ENCODE results near the gene NDST3. TPM values are rescaled to one million over a fixed set of nuclear protein-coding genes. Genes with fewer than 3 reads are reported as not detected.

NDST3 gene
- total RNA-seq, 1 experiment from 2014 or later: 0.70 TPM

DNA sequence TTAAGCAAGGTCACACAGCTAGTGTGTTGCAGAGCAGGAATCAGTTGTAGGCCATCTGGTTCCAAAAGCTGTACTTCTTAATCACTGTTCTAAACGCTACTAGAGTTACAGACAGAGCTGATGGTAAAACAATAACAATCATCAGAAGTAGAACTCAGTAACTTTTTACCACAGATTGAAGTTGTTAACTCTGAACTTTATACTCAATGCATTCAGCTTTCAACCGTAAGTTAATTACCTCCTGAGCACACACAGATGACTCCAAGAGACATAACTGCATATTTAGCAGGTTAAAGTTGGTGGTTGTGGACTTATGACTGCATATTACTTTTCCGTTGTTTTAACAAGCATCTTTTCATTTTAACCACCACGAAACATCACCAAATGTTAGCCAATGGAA lies 191.2 kb downstream of the NDST3 start:
- Mint-ChIP-seq H3K27ac (no peak overlapping the region), H3K9me3 (no peaks in the 10 kb centered on the region), H3K27me3 (ENCODE audit: low read depth) (no peaks in the 10 kb centered on the region), H3K4me1 (no peaks in the 10 kb centered on the region), H3K4me3 (no peak overlapping the region), H3K36me3 (ENCODE audit: insufficient read depth in 1 of 3, low read depth in 3 of 3) (no peaks in the 10 kb centered on the region)
- no peaks in the 10 kb centered on the region for H3K4me1 ChIP-seq (ENCODE audit: insufficient read depth, low read length)
- no peaks in the 10 kb centered on the region for H4K20me1 ChIP-seq (ENCODE audit: control insufficient read depth, insufficient read depth, insufficient read length)
- H4K5ac ChIP-seq (ENCODE audit: insufficient read length, low read depth, low read length): no peak overlapping the region
- no peak overlapping the region for H2BK15ac ChIP-seq (ENCODE audit: low read depth, low read length)
- H3K23me2 ChIP-seq (ENCODE audit: insufficient read length, low read depth, low read length, poor library complexity, severe bottlenecking): no peaks in the 10 kb centered on the region
- TF ChIP-seq, protein P1, sequence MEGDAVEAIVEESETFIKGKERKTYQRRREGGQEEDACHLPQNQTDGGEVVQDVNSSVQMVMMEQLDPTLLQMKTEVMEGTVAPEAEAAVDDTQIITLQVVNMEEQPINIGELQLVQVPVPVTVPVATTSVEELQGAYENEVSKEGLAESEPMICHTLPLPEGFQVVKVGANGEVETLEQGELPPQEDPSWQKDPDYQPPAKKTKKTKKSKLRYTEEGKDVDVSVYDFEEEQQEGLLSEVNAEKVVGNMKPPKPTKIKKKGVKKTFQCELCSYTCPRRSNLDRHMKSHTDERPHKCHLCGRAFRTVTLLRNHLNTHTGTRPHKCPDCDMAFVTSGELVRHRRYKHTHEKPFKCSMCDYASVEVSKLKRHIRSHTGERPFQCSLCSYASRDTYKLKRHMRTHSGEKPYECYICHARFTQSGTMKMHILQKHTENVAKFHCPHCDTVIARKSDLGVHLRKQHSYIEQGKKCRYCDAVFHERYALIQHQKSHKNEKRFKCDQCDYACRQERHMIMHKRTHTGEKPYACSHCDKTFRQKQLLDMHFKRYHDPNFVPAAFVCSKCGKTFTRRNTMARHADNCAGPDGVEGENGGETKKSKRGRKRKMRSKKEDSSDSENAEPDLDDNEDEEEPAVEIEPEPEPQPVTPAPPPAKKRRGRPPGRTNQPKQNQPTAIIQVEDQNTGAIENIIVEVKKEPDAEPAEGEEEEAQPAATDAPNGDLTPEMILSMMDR (conservative IDR thresholded peaks at IDR 0.05): no peak
- no peak overlapping the region for H3K4ac ChIP-seq (ENCODE audit: low read depth, low read length)
- H3K27ac ChIP-seq (ENCODE audit: insufficient read length, low read depth, low read length): no peak overlapping the region
- H4K91ac ChIP-seq (ENCODE audit: insufficient read length, low read depth, low read length): no peak overlapping the region
- H4K8ac ChIP-seq (replicated peaks; ENCODE audit: insufficient read length, low read depth, low read length): no peak overlapping the region
- no peaks in the 10 kb centered on the region for H3K79me1 ChIP-seq (ENCODE audit: insufficient read depth, low read depth, low read length, poor library complexity, severe bottlenecking)
- H2AK5ac ChIP-seq (ENCODE audit: insufficient read length, low read length): no peak overlapping the region
- no peak overlapping the region for H2AFZ ChIP-seq (ENCODE audit: low read length)
- no peak overlapping the region for H2BK20ac ChIP-seq (ENCODE audit: low read depth, low read length, poor library complexity, severe bottlenecking)
- no peak overlapping the region for H3K56ac ChIP-seq (ENCODE audit: insufficient read length, low read depth, low read length)
- no peak overlapping the region for H3K14ac ChIP-seq (ENCODE audit: insufficient read depth, low read length)
- H3K4me2 ChIP-seq (ENCODE audit: insufficient read depth, insufficient read length, low read length): no peak overlapping the region
- no peaks in the 10 kb centered on the region for H3K27me3 ChIP-seq (ENCODE audit: insufficient read depth, low read length)
- H3T11ph ChIP-seq (ENCODE audit: low read length): no peak overlapping the region
- H3K9ac ChIP-seq (ENCODE audit: extremely low read depth, insufficient read length, low read length): no peak overlapping the region
- no peaks in the 10 kb centered on the region for H3K79me2 ChIP-seq (ENCODE audit: insufficient read depth, low read length)
- no peak overlapping the region for H3K18ac ChIP-seq (ENCODE audit: insufficient read length, low read depth, low read length)
- H2BK5ac ChIP-seq (ENCODE audit: insufficient read length, low read length): no peak overlapping the region
- H3K9me3 ChIP-seq (ENCODE audit: control insufficient read depth, low read depth, low read length): no peaks in the 10 kb centered on the region
- DNase-seq: no peak
- no peak overlapping the region for H2BK120ac ChIP-seq (ENCODE audit: low read depth, low read length, poor library complexity, severe bottlenecking)
- no CpG with 5 or more reads among the region's 4 CpGs for WGBS (ENCODE audit: extremely low coverage, insufficient read length, low lambda C conversion rate)
- no peak overlapping the region for H2BK12ac ChIP-seq (ENCODE audit: insufficient read length, low read depth, low read length)
- no peak overlapping the region for H3K23ac ChIP-seq (ENCODE audit: insufficient read length, low read depth, low read length)
